Measurements from ENCODE around the gene PSMB7.

GRCh38 chr9:124423155-124423554, 7.9 kb upstream of the PSMB7 start:
- TF ChIP-seq CTCF (IDR thresholded peaks at IDR 0.05) = no peak
- no peak for TF ChIP-seq POLR2A (IDR thresholded peaks at IDR 0.05)
